Mucosa of rectum (tissue), 2 donors: Measurements from ENCODE around the gene GALNT5.

Source experiments
- H3K27ac ChIP-seq, 2 donors: one replicate each; pipeline ENCODE4 v1.7.0; 2013; ENCODE audit warnings: inconsistent platforms in 2 of 2, low read depth in 2 of 2, low read length in 2 of 2
- H3K27me3 ChIP-seq, 2 donors: one replicate each; pipeline ENCODE4 v1.7.0; 2013; ENCODE audit warnings: low read length in 2 of 2; ENCODE audit not compliant: control insufficient read depth in 2 of 2, insufficient read depth in 2 of 2
- H3K36me3 ChIP-seq, 2 donors: one replicate each; pipeline ENCODE4 v1.7.0; 2013; ENCODE audit warnings: low read length in 2 of 2; ENCODE audit not compliant: control insufficient read depth in 2 of 2, insufficient read depth in 2 of 2
- H3K4me1 ChIP-seq, 2 donors: one replicate each; pipeline ENCODE4 v1.7.0; 2013; ENCODE audit warnings: low read length in 2 of 2, mild to moderate bottlenecking in 1 of 2; ENCODE audit not compliant: control insufficient read depth in 2 of 2, insufficient read depth in 2 of 2
- H3K4me3 ChIP-seq, 2 donors: one replicate each; pipeline ENCODE4 v1.7.0; 2013; ENCODE audit warnings: low read length in 2 of 2
- H3K9ac ChIP-seq, 2 donors: one replicate each; pipeline ENCODE4 v1.7.0; 2013; ENCODE audit warnings: low read length in 2 of 2, low read depth in 1 of 2, mild to moderate bottlenecking in 1 of 2
- H3K9me3 ChIP-seq, 2 donors: one replicate each; pipeline ENCODE4 v1.7.0; 2013; ENCODE audit warnings: low read length in 2 of 2; ENCODE audit not compliant: control insufficient read depth in 2 of 2
- donor health status: healthy.
- donor health status: Normal muscosa, but diverticular disease.

The GALNT5 gene

DNA sequence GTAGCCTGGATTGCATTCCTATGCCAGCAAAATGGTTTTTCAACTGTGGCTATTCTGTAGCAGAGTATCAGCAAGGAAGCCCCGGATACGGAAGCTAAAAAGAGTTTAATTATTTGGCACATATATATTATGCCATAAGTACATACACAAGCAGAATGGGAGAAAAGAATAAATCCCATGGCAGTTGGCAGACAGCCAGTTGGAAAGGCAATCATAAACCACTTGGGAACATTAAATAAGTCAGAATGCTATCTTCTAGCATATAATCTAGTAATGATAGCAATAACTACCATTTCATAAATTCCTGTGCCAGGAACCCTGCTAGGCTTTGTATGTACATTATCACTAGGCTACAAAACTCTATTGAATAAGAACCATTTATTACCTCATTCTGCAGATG, 26.0 kb downstream of the GALNT5 start:
- peaks cover 0 to 5% of the 10 kb centered on the region in 2 donors for H3K4me1 ChIP-seq
- H3K27me3 ChIP-seq: no peaks in the 10 kb centered on the region
- no peaks in the 10 kb centered on the region for H3K9me3 ChIP-seq
- no peak overlapping the region for H3K9ac ChIP-seq
- peaks cover 0 to 3% of the 10 kb centered on the region in 2 donors for H3K36me3 ChIP-seq
- no peak overlapping the region for H3K27ac ChIP-seq
- H3K4me3 ChIP-seq: no peak overlapping the region

DNA sequence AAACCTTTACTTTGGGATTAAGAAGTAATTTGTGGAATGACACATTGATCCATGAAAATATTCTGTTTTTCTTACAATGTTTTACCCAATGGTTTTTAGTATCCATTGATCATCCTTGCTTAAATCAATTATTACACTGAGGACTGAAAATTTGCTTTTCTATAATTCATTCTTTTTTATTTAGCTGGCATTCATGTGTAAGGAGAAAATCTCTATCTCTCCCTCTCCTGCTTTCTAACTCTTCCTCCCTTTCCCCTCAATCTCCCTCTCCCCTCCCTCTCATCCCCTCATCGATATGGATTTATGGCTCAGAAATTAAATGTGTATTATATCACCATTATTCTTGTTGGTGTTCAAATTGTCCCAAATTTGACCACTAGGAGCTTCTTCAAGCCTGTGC, 29.7 kb downstream of the GALNT5 start:
- H3K9me3 ChIP-seq: no peaks in the 10 kb centered on the region

GRCh38 chr2:157290525-157290924, 33.0 kb downstream of the GALNT5 start:
- no peaks in the 10 kb centered on the region for H3K27me3 ChIP-seq
- H3K9ac ChIP-seq: no peak overlapping the region
- H3K27ac ChIP-seq: no peak overlapping the region
- H3K36me3 ChIP-seq: peaks cover 0 to under 1% of the 10 kb centered on the region in 2 donors
- H3K4me3 ChIP-seq: no peak overlapping the region
- H3K9me3 ChIP-seq: no peaks in the 10 kb centered on the region
- H3K4me1 ChIP-seq: peaks cover 2 to 10% of the 10 kb centered on the region in 2 donors

More for the DNA sequence above, 29.7 kb downstream of the GALNT5 start:
- no peaks in the 10 kb centered on the region for H3K27me3 ChIP-seq
- H3K36me3 ChIP-seq: peaks cover 0 to 3% of the 10 kb centered on the region in 2 donors
- H3K9ac ChIP-seq: no peak overlapping the region
- no peak overlapping the region for H3K27ac ChIP-seq
- H3K4me3 ChIP-seq: no peak overlapping the region
- peaks cover 2 to 15% of the 10 kb centered on the region in 2 donors for H3K4me1 ChIP-seq

DNA sequence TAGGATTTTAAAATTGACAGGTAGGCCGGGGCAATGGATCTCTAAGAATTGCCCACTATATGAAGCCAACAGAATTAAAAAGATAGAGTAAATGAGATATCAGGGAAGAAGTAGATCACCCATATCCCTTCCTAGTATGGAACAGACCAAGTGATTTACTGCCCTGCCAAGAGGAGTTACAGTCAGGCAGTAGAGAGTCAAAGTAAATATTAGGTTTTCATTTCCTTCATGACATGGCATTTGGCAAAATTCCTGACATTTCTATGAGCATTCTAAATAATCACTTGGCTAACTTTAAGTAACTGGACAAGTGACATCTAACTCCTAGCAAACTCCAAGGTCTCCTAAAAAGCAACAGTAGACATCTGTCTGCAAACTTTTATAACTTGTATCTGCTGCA, 33.5 kb downstream of the GALNT5 start:
- no peaks in the 10 kb centered on the region for H3K36me3 ChIP-seq
- H3K27me3 ChIP-seq: no peaks in the 10 kb centered on the region
- no peak overlapping the region for H3K4me3 ChIP-seq
- H3K27ac ChIP-seq: no peak overlapping the region
- no peak overlapping the region for H3K9ac ChIP-seq
- H3K4me1 ChIP-seq: peaks cover 2 to 10% of the 10 kb centered on the region in 2 donors
- H3K9me3 ChIP-seq: no peaks in the 10 kb centered on the region

DNA sequence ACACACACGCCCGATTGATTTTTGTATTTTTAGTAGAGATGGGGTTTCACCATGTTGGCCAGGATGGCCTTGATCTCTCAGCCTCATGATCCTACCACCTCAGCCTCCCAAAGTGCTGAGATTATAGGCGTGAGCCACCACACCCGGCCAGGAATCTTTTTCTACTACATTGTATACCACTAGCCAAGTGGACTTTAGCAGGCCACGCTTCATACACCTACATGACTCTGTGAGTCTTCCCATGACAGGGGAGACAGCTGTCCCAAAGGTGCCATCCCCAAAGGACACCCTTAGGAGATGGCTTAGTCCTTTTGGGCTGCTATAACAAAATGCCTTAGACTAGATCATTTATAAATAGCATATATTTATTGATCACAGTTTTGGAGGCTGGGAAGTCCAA, 35.3 kb downstream of the GALNT5 start:
- Histone ChIP-seq H3K27ac (no peak overlapping the region), H3K4me3 (no peak overlapping the region), H3K9me3 (no peaks in the 10 kb centered on the region), H3K36me3 (no peaks in the 10 kb centered on the region), H3K27me3 (no peaks in the 10 kb centered on the region), H3K9ac (no peak overlapping the region), H3K4me1 (peaks cover 2 to 10% of the 10 kb centered on the region in 2 donors)

DNA sequence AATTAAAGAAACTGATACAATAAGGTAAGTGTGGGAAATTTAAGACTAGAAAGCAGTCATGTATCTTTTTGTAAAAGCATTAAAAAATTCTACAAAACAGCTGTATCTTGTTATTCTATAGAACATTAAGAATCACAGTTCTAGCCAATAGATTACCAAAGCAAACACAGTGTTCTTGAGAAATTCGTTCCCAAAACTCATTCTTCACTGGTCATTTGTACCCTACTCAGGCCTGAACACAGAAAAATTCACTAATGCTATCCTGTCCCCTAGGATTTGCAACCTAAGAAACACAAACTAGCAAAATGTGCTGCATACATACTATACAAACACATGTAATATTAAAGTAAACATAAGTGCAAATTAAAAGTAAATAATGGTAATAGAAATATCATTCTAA, 39.0 kb downstream of the GALNT5 start:
- Histone ChIP-seq H3K36me3 (no peaks in the 10 kb centered on the region), H3K9me3 (no peaks in the 10 kb centered on the region), H3K27ac (no peak overlapping the region), H3K9ac (no peak overlapping the region), H3K4me3 (no peak overlapping the region), H3K4me1 (no peaks in the 10 kb centered on the region), H3K27me3 (no peaks in the 10 kb centered on the region)

GRCh38 chr2:157296958-157297357, 39.5 kb downstream of the GALNT5 start:
- H3K36me3 ChIP-seq: no peaks in the 10 kb centered on the region
- H3K4me3 ChIP-seq: no peak overlapping the region
- no peak overlapping the region for H3K27ac ChIP-seq

DNA sequence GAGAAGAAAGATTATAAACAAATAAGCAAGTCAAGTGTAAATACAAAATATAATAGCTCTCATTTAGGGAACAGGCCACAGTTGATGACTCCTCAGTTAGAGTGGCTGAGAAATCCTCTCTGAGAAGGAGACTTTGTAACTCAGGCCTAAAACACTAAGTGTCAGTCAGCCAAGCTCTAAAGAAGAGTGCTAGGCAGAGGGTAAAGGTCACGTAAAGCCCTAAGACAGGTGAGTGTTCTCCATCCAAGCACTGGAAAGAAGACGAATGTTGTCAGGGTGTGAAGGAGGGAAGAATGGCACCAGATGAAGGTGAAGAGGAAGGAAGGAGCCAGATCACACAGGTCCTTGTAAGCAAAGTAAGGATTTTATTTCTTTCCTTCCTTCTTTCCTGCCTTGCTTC, 43.8 kb downstream of the GALNT5 start:
- H3K9ac ChIP-seq: no peak overlapping the region
- no peaks in the 10 kb centered on the region for H3K36me3 ChIP-seq
- H3K27ac ChIP-seq: no peak overlapping the region
- no peaks in the 10 kb centered on the region for H3K9me3 ChIP-seq
- H3K4me1 ChIP-seq: no peaks in the 10 kb centered on the region
- H3K27me3 ChIP-seq: no peaks in the 10 kb centered on the region
- H3K4me3 ChIP-seq: no peak overlapping the region

More at GRCh38 chr2:157296958-157297357, 39.5 kb downstream of the GALNT5 start:
- H3K4me1 ChIP-seq: no peaks in the 10 kb centered on the region
- H3K9ac ChIP-seq: no peak overlapping the region
- no peaks in the 10 kb centered on the region for H3K27me3 ChIP-seq
- H3K9me3 ChIP-seq: no peaks in the 10 kb centered on the region

GRCh38 chr2:157302492-157303099, 45.1 kb downstream of the GALNT5 start:
- no peaks in the 10 kb centered on the region for H3K36me3 ChIP-seq
- no peak overlapping the region for H3K9ac ChIP-seq

DNA sequence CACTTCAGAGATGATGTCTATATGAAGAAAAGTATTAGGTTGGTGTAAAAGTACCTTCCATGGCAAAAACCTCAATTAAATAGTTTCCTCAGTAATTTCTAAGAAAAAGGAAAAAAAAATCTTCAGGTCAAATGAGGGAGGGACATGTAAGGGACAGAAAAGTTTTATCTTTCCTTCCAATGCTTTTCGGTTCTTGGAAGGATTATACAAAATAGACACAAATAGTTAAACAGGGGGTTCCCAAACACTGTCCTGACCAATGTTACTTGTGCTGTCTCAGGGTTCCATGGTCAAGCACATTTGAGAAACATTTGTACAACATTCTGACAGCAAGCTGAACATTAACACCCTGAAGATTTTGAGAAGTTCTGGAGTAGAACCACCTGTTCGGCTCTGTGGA, 46.1 kb downstream of the GALNT5 start:
- no peak overlapping the region for H3K27ac ChIP-seq
- H3K27me3 ChIP-seq: no peaks in the 10 kb centered on the region

More at GRCh38 chr2:157302492-157303099, 45.1 kb downstream of the GALNT5 start:
- H3K9me3 ChIP-seq: no peaks in the 10 kb centered on the region
- no peak overlapping the region for H3K4me3 ChIP-seq
- H3K4me1 ChIP-seq: no peaks in the 10 kb centered on the region
- no peaks in the 10 kb centered on the region for H3K27me3 ChIP-seq
- H3K27ac ChIP-seq: no peak overlapping the region

More for the DNA sequence above, 46.1 kb downstream of the GALNT5 start:
- H3K9ac ChIP-seq: no peak overlapping the region
- H3K9me3 ChIP-seq: no peaks in the 10 kb centered on the region
- H3K4me3 ChIP-seq: no peak overlapping the region
- H3K36me3 ChIP-seq: no peaks in the 10 kb centered on the region
- no peaks in the 10 kb centered on the region for H3K4me1 ChIP-seq
